ENCODE data around the gene SPRR1A.

- no peak for TF ChIP-seq POLR2A (IDR thresholded peaks at IDR 0.05)
- TF ChIP-seq, protein P1, sequence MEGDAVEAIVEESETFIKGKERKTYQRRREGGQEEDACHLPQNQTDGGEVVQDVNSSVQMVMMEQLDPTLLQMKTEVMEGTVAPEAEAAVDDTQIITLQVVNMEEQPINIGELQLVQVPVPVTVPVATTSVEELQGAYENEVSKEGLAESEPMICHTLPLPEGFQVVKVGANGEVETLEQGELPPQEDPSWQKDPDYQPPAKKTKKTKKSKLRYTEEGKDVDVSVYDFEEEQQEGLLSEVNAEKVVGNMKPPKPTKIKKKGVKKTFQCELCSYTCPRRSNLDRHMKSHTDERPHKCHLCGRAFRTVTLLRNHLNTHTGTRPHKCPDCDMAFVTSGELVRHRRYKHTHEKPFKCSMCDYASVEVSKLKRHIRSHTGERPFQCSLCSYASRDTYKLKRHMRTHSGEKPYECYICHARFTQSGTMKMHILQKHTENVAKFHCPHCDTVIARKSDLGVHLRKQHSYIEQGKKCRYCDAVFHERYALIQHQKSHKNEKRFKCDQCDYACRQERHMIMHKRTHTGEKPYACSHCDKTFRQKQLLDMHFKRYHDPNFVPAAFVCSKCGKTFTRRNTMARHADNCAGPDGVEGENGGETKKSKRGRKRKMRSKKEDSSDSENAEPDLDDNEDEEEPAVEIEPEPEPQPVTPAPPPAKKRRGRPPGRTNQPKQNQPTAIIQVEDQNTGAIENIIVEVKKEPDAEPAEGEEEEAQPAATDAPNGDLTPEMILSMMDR (IDR thresholded peaks at IDR 0.05 in 8 of 11, conservative IDR thresholded peaks at IDR 0.05 in 3 of 11) = no peak
- TF ChIP-seq POLR2AphosphoS5 (IDR thresholded peaks at IDR 0.05) = no peak
These were observed 43.3 kb upstream of the SPRR1A start for GRCh38 chr1:152940614-152941013.

Data from spleen (tissue), 7 donors.